Measurements from ENCODE around the gene LRRC47.

The LRRC47 gene

DNA sequence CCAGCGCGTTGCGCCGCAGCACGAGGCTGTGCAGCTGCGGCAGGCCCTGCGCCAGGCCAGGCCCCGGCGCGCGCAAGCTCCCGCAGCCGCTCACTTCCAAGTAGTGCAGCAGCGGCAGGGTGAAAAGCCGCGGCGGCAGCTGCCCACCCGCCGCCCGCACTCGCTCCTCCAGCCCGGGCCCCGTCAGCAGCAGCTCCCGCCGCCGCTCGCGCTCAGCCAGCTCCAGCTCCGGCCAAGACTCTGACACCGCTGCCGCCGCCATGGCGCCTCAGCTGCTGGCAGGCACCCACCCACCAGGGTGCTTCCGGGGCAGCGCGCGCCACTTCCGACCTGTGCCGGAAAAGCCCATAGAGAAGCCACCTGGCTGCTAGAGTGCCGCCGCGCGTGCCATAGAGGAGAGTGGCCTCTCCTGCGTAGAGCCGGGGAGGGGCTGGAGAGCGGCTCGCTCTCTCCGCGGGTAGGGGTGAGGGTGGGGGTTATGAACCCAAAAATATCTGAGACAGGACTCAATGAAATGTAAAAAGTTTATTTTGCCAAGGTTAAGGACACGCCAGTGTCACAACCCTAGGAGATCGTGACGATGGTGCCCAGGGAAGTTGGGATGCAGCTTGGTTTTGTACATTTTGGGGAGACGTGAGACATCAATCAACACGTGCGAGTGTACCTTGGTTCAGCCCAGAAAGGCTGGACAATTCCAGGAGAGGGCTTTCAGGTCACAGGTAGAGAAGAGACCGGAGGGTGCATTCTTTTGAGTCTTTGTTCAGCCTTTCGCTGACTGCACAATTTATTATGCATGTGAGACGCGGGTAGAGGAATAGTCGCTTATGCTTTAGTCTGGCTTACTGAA lies at the start of gene LRRC47:
LRRC47 (minus strand) TSS at position 284 of the 847 bp plus-strand sequence; CDS start at position 262, 22 bp downstream.
- peak; percentile 86 to 92 for DNase-seq (ENCODE audit: low read depth in 2 of 2)

DNA sequence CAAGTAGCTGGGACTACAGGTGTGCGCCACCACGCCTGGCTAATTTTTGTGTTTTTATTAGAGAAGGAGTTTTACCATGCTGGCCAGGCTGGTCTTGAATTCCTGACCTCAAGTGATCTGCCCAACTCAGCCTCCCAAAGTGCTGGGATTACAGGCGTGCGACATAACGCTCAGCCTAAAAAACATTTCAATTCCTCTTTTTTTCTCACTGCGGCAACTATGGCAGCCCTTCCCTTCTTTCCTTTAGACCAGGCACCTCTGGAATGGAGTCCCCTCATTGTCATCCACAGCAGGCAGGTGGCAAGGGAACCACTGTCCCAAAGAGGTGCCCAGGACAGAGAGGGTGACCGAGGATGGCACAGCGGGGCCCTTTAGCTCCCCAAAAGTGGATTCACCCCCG lies 46.6 kb upstream of the LRRC47 start:
- DNase-seq (ENCODE audit: low read depth in 2 of 2) = no peak

DNA sequence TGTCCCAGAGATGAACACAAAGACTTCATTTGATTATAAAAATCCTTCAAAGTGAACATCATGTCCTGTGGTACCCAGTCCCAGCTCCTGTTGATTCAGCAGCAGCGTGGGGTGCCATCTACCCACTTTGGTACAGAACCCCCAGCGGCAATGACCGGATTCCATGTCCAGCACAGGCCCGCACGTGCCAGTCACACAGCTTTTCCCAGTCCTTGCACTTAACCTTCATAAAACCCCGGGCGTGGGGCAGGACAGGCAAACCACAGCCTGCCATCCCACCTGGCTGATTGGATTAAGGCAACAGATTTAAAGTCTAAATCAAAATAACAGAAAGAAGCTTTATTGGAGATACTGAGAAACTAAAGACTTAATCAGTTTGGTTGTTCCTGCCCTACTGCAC lies 45.2 kb upstream of the LRRC47 start:
- DNase-seq (ENCODE audit: low read depth in 2 of 2) = no peak

DNA sequence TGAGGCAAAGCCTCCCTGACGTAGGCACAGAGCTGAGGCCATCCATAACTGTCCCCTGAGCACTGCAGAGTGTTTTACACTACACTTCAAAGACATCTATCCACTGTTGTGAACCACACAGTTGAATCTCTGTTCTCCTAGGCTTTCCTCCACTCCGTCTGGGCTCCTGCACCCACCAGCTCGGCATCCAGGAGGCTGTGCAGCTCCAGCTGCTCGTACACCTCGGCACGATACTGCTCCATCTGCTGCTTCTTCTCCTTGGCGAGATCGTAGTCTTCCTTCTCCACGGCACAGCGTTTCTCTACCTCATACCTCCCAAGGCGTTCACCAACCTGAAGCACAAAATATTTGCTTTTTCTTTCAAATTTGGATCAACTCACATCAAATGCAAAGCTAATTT lies 42.5 kb upstream of the LRRC47 start:
- DNase-seq (ENCODE audit: low read depth in 2 of 2) = no peak

DNA sequence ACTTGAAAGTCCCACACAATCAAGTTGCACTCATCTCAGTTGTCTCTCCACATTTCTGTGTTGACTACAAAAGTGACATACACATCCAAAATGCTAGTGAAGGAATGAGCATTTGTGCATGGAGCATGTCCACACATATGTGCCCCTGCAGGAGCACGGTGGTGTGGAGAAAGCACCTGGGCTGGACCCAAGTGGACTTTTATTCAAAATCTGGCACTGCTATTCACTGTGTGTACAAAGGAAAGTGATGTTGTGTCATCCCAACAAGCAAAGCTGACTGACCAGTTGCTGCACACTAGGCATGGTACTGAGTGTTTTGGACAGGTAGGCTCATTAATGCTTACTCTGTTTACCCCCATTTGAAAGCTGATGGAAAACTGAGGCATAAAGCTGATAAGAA lies 41.4 kb upstream of the LRRC47 start:
- DNase-seq (ENCODE audit: low read depth in 2 of 2) = no peak

DNA sequence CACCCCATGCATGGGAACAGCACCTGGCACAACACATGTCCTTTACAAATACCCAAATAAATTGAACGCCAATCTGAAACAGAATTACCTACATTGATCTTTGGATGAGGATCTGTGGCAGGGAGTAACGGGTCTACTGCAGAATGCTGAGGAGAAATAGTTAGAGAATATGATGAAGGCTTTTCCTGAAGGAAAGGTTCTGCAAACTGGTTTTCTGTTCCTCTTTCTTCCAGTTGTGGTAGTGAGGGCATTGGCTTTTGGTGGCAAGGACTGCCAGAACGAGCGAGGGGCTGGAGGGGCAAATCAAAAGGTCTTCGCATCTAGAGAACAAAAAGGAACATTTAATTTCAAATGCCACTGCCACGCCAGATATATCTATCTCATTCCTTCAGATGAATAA lies 40.9 kb upstream of the LRRC47 start:
- no peak for DNase-seq (ENCODE audit: low read depth in 2 of 2)

DNA sequence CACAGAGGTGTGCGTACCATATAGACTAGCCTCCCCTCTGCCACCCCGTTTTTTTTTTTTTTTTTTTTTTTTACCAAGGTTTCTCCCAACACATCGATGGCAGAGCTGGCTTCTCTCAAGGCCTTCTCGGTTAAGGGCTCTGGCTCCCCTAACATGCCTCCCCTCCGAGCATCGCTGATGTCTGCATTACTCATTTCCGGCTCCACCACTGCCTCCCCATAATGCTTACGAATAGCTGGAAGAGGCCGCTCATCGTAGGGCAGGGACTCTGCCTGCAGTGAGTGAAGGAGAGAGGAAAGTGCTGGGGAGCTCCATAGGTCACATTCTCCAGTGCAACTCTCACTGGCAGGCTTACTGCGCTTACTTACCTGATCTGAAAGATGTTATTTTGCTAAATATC lies 40.1 kb upstream of the LRRC47 start:
- DNase-seq (ENCODE audit: low read depth in 2 of 2) = no peak

DNA sequence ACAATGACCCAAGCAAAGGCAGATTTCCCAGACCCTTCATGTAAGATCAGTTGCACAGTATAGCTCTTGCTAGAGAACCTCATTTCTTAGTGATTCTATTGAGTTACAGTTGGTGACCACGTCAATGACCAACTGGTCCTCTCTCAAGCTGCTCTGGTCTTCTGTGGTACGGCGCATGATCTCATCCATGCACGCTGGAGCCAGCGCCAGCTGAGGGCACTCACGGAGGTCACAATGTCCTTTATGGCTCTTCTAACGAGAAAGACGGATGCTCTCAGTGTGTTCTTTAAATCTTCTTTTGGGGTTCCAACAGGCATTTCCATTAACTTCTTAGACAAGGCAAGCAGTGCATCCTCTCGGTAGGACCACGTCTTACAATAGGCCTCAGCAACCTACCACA lies 38.4 kb upstream of the LRRC47 start:
- no peak for DNase-seq (ENCODE audit: low read depth in 2 of 2)

DNA sequence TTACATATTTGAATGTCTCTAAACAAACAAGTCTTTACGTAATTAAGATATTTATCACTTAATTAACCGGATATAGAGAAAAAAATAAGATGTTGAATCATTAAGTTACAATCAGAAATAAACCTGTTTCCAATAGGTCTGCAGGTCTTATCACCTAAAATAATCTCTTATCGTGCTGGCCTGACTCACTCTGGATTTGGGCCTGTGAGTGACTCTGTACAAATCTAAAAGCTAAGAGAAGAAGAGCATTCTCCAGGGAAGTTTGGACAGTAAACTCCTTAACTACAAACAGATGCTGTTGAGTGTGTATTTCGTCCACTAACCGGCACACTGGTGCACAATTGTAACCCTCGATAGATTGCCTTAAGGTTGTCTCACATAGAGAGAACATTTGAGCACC lies 35.4 kb upstream of the LRRC47 start:
- DNase-seq (ENCODE audit: low read depth in 2 of 2) = no peak

DNA sequence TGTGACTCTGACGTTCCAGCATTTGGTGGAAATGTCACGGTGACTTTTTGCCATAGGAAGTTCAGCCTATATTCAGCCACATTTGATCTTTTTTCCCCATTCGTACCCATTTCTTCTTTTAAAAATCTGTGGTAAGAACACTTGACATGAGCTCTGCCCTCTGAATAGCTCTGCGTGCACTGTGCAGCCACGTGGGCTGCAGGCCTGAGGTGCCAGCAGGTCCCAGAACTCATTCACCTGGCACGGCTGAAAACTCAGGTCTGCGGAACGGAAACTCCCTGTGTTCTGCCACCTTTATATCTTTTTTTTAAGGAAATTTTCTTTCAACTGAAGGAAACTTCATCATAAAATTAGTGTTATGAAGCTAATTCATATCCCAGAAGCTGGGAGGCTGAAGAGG lies 32.1 kb upstream of the LRRC47 start:
- no peak for DNase-seq (ENCODE audit: low read depth in 2 of 2)

DNA sequence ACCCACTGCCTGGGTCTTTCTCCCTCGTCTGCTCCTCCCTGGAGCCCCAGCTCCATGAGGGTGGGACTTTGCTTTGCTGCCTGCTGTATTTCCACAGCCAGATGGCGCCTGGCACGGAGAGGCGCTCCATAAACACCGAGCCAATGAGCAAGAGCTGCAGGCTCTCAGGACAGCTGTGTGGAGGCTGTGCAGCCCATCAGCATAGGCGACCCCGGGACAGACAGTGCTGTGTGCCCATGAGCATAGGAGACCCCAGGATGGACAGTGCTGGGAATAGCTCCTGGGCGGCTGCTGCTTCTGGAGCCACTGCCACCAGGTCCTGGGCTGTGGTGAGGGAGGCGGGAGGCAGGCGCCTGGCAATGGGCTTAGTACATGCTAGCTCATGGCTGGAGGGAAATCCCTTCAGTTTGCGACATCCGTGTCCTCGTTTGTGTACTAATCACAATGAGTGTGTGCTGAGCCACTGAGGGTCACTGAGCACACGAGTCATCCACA lies 31.6 kb upstream of the LRRC47 start:
- no peak for DNase-seq (ENCODE audit: low read depth in 2 of 2)

DNA sequence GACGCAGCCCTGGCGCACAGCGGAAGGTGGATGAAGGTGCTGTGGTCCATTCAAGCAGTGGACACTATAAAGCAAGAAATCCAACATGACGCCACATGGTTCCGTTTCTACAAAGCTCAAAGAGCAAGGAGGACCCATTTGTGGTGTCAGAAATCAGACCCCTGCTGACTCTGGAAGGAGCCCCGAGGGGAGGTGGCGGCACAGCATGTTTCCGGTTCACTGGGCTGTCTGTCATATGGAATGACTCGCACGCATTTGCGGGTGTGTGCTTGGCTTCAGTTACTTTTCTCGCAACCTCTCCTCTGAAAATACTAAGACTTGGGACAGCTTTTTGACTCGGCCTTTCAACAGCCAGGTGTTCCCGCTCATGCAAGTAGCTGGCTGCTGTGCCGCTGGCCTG lies 29.1 kb upstream of the LRRC47 start:
- no peak for DNase-seq (ENCODE audit: low read depth in 2 of 2)

DNA sequence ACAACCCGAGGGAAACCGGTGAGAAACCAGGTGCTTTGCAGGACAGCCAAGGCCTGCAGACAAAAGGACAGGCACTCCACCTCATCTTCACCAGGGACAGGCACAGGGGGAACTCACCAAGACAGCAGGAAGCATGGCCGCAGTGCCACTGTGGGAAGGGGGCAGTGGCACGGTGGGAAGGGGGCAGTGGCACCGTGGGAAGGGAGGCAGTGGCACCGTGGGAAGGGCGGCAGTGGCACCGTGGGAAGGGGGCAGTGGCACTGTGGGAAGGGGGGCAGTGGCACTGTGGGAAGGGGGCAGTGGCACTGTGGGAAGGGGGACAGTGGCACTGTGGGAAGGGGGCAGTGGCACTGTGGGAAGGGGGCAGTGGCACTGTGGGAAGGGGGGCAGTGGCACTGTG lies 28.4 kb upstream of the LRRC47 start:
- no peak for DNase-seq (ENCODE audit: low read depth in 2 of 2)

DNA sequence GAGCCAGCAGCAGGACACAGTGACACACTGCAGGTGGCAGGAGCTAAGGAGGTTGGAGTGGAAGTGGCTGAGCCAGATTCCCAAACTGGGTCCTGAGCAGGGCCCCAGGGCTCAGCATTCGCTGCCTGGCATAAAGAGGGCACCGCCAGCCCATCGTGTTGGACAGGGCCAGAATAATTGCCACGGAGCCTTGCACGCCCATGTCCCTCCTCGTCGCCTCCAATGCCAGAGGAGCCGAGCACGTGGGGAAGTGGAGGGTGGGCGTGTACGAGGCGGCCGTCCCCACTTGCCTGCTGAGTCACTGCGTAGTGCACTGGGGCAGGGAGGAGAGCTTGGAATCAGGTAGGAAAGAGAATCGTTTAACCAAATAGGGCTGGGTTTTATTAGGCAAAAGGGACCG lies 26.1 kb upstream of the LRRC47 start:
- DNase-seq (ENCODE audit: low read depth in 2 of 2) = no peak

DNA sequence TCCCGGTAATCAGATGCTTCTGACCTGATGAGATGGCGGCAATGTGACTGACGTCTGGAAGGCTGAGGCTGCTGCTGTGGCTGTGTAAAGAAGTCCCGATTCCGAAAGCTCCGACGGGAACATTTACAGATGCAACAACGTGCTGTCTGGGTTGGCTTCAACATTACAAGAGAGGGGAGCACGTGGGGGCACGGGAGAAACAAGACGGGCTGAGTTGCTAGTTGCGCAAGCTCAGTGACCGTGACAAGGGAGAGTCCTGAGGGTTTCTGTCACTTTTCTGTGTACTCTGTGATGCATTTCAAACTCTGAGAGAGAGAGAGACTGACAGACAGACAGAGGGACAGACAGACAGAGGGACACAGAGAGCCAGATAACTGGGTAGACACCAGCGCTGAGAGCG lies 25.6 kb upstream of the LRRC47 start:
- no peak for DNase-seq (ENCODE audit: low read depth in 2 of 2)

DNA sequence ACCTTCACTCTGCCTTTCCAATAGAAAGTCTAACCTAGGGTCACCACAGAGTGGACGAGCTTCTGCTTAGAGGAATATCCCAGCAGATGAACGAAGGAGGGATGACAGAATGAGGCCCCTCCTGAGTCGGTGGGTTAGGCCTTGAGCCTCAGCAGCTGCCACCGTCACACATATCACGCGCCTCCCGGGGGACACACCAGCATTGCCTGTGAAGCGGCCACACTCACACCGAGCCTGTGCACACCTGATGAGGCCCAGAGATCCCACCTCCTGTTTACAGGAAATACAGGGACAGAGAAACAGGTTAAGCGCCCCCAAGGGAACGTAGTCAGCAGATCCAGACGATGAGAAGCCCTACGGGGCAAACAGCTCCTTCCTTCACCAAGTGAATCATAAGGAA lies 25.1 kb upstream of the LRRC47 start:
- no peak for DNase-seq (ENCODE audit: low read depth in 2 of 2)

DNA sequence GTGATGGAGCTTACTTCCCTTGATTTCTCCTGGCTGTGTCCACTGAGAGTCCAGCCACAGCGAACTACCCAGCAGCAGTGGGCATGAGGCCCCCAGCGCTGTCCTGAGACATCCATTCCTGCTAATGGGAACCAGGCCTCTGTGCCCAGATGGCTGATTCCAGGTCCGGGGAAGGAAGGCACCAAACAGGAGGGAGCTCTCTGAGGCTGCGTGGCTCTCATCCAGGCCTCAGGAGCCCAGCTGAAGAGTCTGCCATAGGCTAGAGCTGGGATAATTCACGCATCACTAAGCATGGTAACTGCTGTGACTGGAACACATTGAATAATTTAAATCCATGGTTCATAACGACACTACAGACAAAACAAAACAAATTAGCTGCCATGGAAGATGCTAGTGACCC lies 24.7 kb upstream of the LRRC47 start:
- DNase-seq (ENCODE audit: low read depth in 2 of 2) = no peak

DNA sequence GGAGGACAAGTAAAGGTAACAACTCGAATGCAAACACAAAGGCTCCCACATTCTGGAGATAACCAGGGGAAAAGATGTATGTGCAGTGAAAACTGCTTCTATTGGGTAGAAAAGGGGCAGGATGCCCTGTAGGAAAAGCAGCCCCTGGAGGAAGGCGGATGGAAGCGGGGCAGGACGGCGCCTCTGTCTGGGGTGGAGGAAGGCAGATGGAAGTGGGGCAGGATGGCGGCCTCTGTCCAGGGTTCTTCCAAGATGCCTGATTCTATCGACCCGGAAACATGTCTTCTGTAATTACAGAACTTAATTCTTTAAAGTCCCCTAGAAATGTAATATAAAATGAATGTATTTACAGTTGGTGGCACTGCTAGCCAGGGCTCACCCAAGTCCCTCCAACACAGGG lies 24.0 kb upstream of the LRRC47 start:
- DNase-seq (ENCODE audit: low read depth in 2 of 2) = no peak

DNA sequence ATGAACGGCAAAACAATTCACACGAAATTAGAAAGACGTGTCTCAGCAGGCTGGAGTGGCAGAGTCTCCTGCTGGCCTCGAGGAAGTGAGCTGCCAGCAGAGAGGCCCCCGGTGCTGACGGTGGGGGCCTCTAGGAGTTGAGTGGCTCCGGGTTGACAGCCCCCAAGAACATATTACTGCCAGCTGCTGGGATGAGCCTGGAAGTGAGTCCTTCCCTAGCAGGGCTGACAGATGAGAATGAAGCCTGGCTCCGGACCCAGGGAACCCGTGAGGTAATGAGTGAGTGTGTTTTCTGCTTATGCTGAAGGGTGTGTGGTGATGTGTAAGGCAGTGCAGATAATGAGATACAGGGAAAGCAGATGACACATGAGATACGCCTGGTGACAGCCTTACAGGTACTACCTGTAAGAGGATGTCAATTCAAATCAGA lies 23.5 kb upstream of the LRRC47 start:
- no peak for DNase-seq (ENCODE audit: low read depth in 2 of 2)

DNA sequence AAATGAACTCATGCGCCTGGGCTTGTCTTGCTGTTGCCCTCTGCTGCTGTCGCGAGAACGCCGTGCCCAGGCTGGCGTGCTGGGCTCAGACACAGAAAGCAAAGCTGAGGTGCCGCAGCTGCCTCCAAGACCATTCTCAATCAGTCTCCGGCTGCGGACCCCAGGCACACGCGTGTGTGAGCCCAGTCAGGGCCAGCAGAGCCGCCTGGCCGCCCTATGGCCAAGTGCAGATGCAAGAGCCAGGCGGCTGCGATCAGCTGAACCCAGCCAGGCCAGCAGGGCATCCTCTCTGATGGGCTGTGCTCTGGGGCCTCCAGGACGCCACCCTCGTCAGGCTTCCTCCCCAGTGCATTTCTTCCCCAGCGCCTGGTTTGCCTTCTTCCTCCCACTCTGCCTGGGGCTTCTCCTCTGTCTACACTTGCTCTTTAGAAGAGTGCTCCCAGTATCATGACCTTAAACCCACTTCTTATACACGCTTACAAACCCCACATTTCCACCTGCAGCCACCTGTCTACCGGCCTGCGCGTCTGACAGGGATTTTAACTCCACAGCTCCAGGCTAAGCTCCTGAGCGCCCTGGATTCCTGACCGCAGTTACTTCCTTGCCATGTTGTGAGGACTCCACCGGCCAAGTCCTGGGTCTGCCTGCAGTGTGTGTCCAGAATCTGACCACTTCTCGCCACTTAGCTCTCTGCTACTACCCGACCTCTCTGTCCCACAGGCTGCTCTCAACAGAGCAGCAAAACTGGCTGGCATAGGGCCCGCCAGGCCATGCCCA lies 21.7 kb upstream of the LRRC47 start:
- DNase-seq (ENCODE audit: low read depth in 2 of 2) = no peak

DNA sequence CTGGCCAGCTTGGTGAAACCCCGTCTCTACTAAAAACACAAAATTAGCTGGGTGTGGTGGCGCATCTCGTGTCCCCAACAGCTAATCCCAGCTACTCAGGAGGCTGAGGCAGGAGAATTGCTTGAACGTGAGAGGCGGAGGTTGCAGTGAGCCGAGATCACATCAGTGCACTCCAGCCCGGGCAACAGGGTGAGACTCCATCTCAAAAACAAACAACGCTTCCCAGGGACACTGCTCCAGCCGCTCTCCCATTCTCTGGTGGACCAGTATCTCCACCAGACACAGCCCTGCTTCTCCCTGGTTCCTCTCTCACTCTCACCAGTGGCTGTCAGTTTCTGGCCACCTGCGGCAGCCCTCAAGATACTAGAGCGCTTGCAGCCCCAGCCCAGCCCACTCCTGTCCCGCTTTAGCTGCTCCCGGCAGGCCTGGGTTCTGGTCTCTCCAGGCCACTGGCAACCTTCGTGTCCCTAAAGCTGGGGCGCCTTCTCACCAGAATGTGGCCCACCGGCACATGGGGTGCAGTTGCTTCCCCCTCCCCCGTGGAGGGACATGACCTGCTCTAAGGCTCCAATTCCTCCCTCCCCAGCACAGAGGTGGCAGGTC lies 20.9 kb upstream of the LRRC47 start:
- no peak for DNase-seq (ENCODE audit: low read depth in 2 of 2)

DNA sequence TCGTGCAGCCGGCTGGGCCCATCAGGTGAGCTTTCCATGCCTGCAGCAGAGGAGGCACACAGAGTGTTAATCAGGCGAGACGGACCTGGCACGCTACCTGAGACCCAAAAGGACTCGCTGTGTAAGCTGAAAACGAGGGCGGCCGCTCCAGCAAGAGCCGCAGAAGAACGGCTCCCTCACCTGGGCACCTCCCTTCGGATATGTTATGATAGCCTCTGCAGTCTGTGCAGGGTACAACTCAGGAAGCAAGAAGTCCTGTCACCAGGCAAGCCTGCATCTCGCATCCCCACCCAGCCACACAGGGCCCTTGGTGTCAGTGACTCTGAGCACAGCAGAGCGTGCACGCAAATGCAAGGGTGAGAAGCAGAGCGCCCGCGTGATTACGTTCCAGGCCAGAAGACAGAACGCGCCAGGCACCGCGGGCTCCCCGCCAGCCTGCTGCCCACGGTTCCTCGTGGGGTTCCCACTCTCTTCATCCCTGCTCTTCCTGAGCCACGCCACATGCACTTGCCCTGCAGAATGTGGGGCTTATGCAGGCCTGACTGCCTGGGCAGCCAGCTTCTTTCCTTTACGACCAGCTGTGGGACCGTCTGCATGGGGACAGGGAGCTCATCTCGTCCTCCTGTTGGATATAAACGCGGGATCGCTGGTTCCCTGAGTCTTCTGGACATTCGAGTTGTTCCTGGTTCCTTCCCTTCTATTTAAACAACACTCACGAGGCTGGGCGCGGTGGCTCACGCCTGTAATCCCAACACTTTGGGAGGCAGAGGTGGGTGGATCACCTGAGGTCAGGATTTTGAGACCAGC lies 20.2 kb upstream of the LRRC47 start:
- no peak for DNase-seq (ENCODE audit: low read depth in 2 of 2)

Measured in activated CD8-positive, alpha-beta memory T cell treated with anti-CD3 and anti-CD28 coated beads for 4 hours (primary cell).